GM12878 (cell line): ENCODE data around the gene MPDZ. TPM values are rescaled to one million over a fixed set of nuclear protein-coding genes. Genes with fewer than 3 reads are reported as not detected.

ENCODE experiments used
- ATAC-seq: fragments of 200-7000 bp; cut with Tn5 transposase; 3 replicates; pipeline ENCODE4 v1.9.1; 2020; ENCODE audit warnings: mild to moderate bottlenecking, moderate library complexity
- BruUV-seq: library from RNA; stranded (reverse); fragments of 400-500 nt; replicated peaks from 2 replicates; lab custom pipeline; 2021; lab: Mats Ljungman, UMichigan
- CTCF ChIA-PET: fragments of 300-600 bp; sonication (Branson Sonifier 250); formaldehyde crosslinking; extraction: SDS; loops from one replicate; lab custom pipeline; 2021; ENCODE audit warnings: inconsistent platforms; lab: Yijun Ruan, JAX
- POLR2A ChIA-PET: fragments of 350-600 bp; formaldehyde crosslinking; extraction: SDS; loops from one replicate; lab custom pipeline; 2021; ENCODE audit warnings: inconsistent platforms; lab: Charles Lee
- RAD21 ChIA-PET: fragments of 300-600 bp; sonication (Branson Sonifier 250); formaldehyde crosslinking; loops from one replicate; lab custom pipeline; 2023; ENCODE audit warnings: antibody characterized with exemption; ENCODE audit not compliant: unreplicated experiment; lab: Charles Lee
- SMC1A ChIA-PET: fragments of 300-600 bp; sonication (Branson Sonifier 250); formaldehyde crosslinking; loops from one replicate; lab custom pipeline; 2023; ENCODE audit not compliant: unreplicated experiment, uncharacterized antibody; lab: Charles Lee
- DNase-seq: peaks from one replicate; pipeline ENCODE4 v3.0.0-alpha.2; 2011; ENCODE audit warnings: low read depth, low spot score
- FAIRE-seq: peaks from 3 replicates; lab custom pipeline; 2011; peaks lifted over from hg19 to GRCh38; lab: Jason Lieb, UNC
- H2AFZ ChIP-seq: 2 replicates; pipeline ENCODE4 v1.6.0; 2011; ENCODE audit warnings: low read depth, low read length, control low read depth; ENCODE audit not compliant: control insufficient read depth
- H3K27ac ChIP-seq: 2 replicates; pipeline ENCODE4 v1.5.1; 2011; ENCODE audit warnings: control low read depth; ENCODE audit not compliant: control insufficient read depth, insufficient read depth
- H3K27me3 ChIP-seq, 2 experiments: replicated peaks in 1 of 2; 2 replicates each; pipeline versions ENCODE4 v1.6.0 to v1.6.1; 2011; ENCODE audit warnings: low read length in 1 of 2; ENCODE audit not compliant: control insufficient read depth in 2 of 2, insufficient read depth in 2 of 2
- H3K36me3 ChIP-seq, 2 experiments: 2 replicates each; pipeline ENCODE4 v1.5.1; 2011; ENCODE audit warnings: low read length in 1 of 2; ENCODE audit not compliant: control insufficient read depth in 2 of 2, insufficient read depth in 2 of 2
- H3K4me1 ChIP-seq: 2 replicates; pipeline ENCODE4 v1.6.1; 2011; ENCODE audit warnings: mild to moderate bottlenecking, low read length, moderate library complexity, mixed read lengths; ENCODE audit not compliant: control insufficient read depth, insufficient read depth
- H3K4me2 ChIP-seq: 2 replicates; pipeline ENCODE4 v1.6.0; 2011; ENCODE audit warnings: control low read depth; ENCODE audit not compliant: control insufficient read depth, insufficient read depth
- H3K4me3 ChIP-seq: fragments of 200-600 bp; sonication (generic); 2 replicates; pipeline ENCODE4 v1.5.1; 2016
- H3K79me2 ChIP-seq: 2 replicates; pipeline ENCODE4 v1.6.0; 2011; ENCODE audit warnings: low read length; ENCODE audit not compliant: control insufficient read depth, insufficient read depth
- H3K9ac ChIP-seq: 2 replicates; pipeline ENCODE4 v1.8.0; 2011; ENCODE audit warnings: low read length, control low read depth, mixed read lengths; ENCODE audit not compliant: control insufficient read depth, insufficient read depth
- H3K9me3 ChIP-seq: replicated peaks from 3 replicates; pipeline ENCODE4 v1.5.1; 2011; ENCODE audit warnings: mild to moderate bottlenecking, low read length; ENCODE audit not compliant: control insufficient read depth, insufficient read depth
- H4K20me1 ChIP-seq: 2 replicates; pipeline ENCODE4 v1.6.0; 2011; ENCODE audit not compliant: control insufficient read depth, insufficient read depth
- CBX3 ChIP-seq: fragments of 200-600 bp; sonication (generic); IDR thresholded peaks from 2 replicates; pipeline ENCODE4 v1.6.1; 2016; ENCODE audit warnings: low read depth, borderline replicate concordance
- ESRRA ChIP-seq: IDR thresholded peaks from 2 replicates; pipeline ENCODE4 v1.6.1; 2012; ENCODE audit warnings: mild to moderate bottlenecking, low read length, improper control_type of control experiment
- FOS ChIP-seq: IDR thresholded peaks from 3 replicates; pipeline ENCODE4 v1.6.1; 2011; ENCODE audit warnings: borderline replicate concordance; ENCODE audit not compliant: insufficient read length; ENCODE audit errors: extremely low read depth
- NFIC ChIP-seq: IDR thresholded peaks from 2 replicates; pipeline ENCODE4 v1.6.1; 2012; ENCODE audit warnings: low read depth, mild to moderate bottlenecking, inconsistent platforms, low read length, moderate library complexity
- NFYB ChIP-seq: IDR thresholded peaks from 2 replicates; pipeline ENCODE4 v1.6.1; 2011; ENCODE audit warnings: low read depth, mild to moderate bottlenecking, low read length, improper control_type of control experiment, moderate library complexity; ENCODE audit not compliant: insufficient read depth
- NRF1 ChIP-seq: conservative IDR thresholded peaks from 2 replicates; pipeline ENCODE4 v1.6.1; 2011; ENCODE audit warnings: mild to moderate bottlenecking, low read depth, low read length, improper control_type of control experiment
- PAX5 ChIP-seq: IDR thresholded peaks from 2 replicates; pipeline ENCODE4 v1.6.1; 2011; ENCODE audit warnings: low read depth, low read length, borderline replicate concordance
- RCOR1 ChIP-seq: conservative IDR thresholded peaks from 2 replicates; pipeline ENCODE4 v1.6.1; 2012; ENCODE audit warnings: low read depth, low read length, improper control_type of control experiment
- RELA ChIP-seq: fragments of 450-650 bp; IDR thresholded peaks from 2 replicates; pipeline ENCODE4 v1.8.0; 2014; ENCODE audit warnings: borderline replicate concordance; ENCODE audit not compliant: partially characterized antibody
- RELB ChIP-seq: fragments of 450-650 bp; IDR thresholded peaks from 2 replicates; pipeline ENCODE4 v1.6.1; 2017; ENCODE audit warnings: low read depth, mild to moderate bottlenecking, moderate library complexity
- SMARCA5 ChIP-seq: fragments of 450-650 bp; IDR thresholded peaks from 2 replicates; pipeline ENCODE4 v1.6.1; 2017; ENCODE audit warnings: mild to moderate bottlenecking
- STAT1 ChIP-seq: fragments of 450-650 bp; conservative IDR thresholded peaks from 2 replicates; pipeline ENCODE4 v1.6.1; 2014; ENCODE audit warnings: antibody characterized with exemption, mild to moderate bottlenecking
- TCF7 ChIP-seq: IDR thresholded peaks from 2 replicates; pipeline ENCODE4 v1.6.1; 2014; ENCODE audit warnings: antibody characterized with exemption, borderline replicate concordance
- ZSCAN29 ChIP-seq: fragments of 450-650 bp; IDR thresholded peaks from 2 replicates; pipeline ENCODE4 v1.6.1; 2017; ENCODE audit warnings: mild to moderate bottlenecking, moderate library complexity
- WGBS: methylation state at CpG from one replicate; pipeline ENCODE4 v1.1.6; 2016; ENCODE audit warnings: low lambda C conversion rate; ENCODE audit not compliant: insufficient replicate concordance, insufficient coverage; ENCODE audit errors: missing lambda C conversion rate; 5-methylcytosine and 5-hydroxymethylcytosine counted together
- in situ Hi-C: fragments of 300-500 bp; cut with MboI; formaldehyde crosslinking; loops from 9 replicates; pipeline ENCODE4 v1.14.3; 2018; ENCODE audit warnings: mixed read lengths
- intact Hi-C: fragments of 100-400 bp; cut with micrococcal nuclease; formaldehyde crosslinking; loops from one replicate; pipeline ENCODE4 v1.14.2; 2022; ENCODE audit not compliant: unreplicated experiment
- polyA plus RNA-seq, 11 experiments: library from polyadenylated mRNA; depleted of rRNA in 4 of 11; unstranded in 6 of 11; stranded (reverse) in 5 of 11; fragments of >200 nt; fragmentation: Nextera tagmentation in 4 of 11; fragmentation: Illumina TruSeq in 1 of 11; extraction: Ambion mirVana in 4 of 11; extraction: Trizol in 1 of 11; gene quantifications; 1 replicate in 1 of 11; 2 replicates in 10 of 11; pipeline versions ENCODE4 v1.2.1 to v1.2.3, GENCODE V29; 2011 to 2016; ENCODE audit warnings: inconsistent platforms in 2 of 11, missing spikeins in 2 of 11, low read depth in 1 of 11
- total RNA-seq, 4 experiments: library from RNA; depleted of rRNA in 3 of 4; stranded (reverse); fragments of >200 nt in 3 of 4; fragmentation: Illumina TruSeq in 1 of 4; extraction: Trizol in 1 of 4; gene quantifications; 2 replicates each; pipeline versions ENCODE4 v1.2.1 to v1.2.3, GENCODE V29; 2013 to 2021
- TF ChIP-seq, protein P1 (sequence below): fragments of 450-650 bp; formaldehyde crosslinking; IDR thresholded peaks from 2 replicates; pipeline ENCODE4 v1.5.0; 2022; ENCODE audit warnings: mild to moderate bottlenecking, missing genetic modification characterization
- TF ChIP-seq, protein P2 (sequence below): fragments of 450-650 bp; IDR thresholded peaks from 2 replicates; pipeline ENCODE4 v1.6.1; 2017; ENCODE audit warnings: borderline replicate concordance

MPDZ gene
- total and polyA plus RNA-seq, 10 of the 15 experiments (the other 5 are each of a cell fraction or from before 2014, with no cell fraction given): 0.36 TPM; not detected in 9

- no peak overlapping the region for H2AFZ ChIP-seq
- no peaks in the 10 kb centered on the region for H3K4me1 ChIP-seq
- in situ Hi-C loops: no loop called here
- no peaks in the 10 kb centered on the region for H3K36me3 ChIP-seq
- no peak for FAIRE-seq
- ATAC-seq: no peak
- H3K4me3 ChIP-seq: no peak overlapping the region
- WGBS: 60% methylated on average over 49 of the region's 67 CpGs
- H3K79me2 ChIP-seq: no peaks in the 10 kb centered on the region
- no peaks in the 10 kb centered on the region for H4K20me1 ChIP-seq
- no peak for DNase-seq
- POLR2A ChIA-PET: no interaction called here
- CTCF ChIA-PET: no interaction called here
- no peak overlapping the region for H3K27ac ChIP-seq
- RAD21 ChIA-PET: no interaction called here
- no peaks in the 10 kb centered on the region for H3K27me3 ChIP-seq
- H3K9ac ChIP-seq: no peak overlapping the region
- H3K9me3 ChIP-seq: no peaks in the 10 kb centered on the region
- no peak for TF ChIP-seq STAT1
- TF ChIP-seq, protein P1, sequence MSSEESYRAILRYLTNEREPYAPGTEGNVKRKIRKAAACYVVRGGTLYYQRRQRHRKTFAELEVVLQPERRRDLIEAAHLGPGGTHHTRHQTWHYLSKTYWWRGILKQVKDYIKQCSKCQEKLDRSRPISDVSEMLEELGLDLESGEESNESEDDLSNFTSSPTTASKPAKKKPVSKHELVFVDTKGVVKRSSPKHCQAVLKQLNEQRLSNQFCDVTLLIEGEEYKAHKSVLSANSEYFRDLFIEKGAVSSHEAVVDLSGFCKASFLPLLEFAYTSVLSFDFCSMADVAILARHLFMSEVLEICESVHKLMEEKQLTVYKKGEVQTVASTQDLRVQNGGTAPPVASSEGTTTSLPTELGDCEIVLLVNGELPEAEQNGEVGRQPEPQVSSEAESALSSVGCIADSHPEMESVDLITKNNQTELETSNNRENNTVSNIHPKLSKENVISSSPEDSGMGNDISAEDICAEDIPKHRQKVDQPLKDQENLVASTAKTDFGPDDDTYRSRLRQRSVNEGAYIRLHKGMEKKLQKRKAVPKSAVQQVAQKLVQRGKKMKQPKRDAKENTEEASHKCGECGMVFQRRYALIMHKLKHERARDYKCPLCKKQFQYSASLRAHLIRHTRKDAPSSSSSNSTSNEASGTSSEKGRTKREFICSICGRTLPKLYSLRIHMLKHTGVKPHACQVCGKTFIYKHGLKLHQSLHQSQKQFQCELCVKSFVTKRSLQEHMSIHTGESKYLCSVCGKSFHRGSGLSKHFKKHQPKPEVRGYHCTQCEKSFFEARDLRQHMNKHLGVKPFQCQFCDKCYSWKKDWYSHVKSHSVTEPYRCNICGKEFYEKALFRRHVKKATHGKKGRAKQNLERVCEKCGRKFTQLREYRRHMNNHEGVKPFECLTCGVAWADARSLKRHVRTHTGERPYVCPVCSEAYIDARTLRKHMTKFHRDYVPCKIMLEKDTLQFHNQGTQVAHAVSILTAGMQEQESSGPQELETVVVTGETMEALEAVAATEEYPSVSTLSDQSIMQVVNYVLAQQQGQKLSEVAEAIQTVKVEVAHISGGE: no peak
- TF ChIP-seq PAX5: no peak
- TF ChIP-seq NRF1: no peak
- no peak for TF ChIP-seq RCOR1
- no peak for TF ChIP-seq RELA
- TF ChIP-seq RELB: no peak
- no peak for TF ChIP-seq ESRRA
- TF ChIP-seq NFYB: no peak
- TF ChIP-seq, protein P2, sequence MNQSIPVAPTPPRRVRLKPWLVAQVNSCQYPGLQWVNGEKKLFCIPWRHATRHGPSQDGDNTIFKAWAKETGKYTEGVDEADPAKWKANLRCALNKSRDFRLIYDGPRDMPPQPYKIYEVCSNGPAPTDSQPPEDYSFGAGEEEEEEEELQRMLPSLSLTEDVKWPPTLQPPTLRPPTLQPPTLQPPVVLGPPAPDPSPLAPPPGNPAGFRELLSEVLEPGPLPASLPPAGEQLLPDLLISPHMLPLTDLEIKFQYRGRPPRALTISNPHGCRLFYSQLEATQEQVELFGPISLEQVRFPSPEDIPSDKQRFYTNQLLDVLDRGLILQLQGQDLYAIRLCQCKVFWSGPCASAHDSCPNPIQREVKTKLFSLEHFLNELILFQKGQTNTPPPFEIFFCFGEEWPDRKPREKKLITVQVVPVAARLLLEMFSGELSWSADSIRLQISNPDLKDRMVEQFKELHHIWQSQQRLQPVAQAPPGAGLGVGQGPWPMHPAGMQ: no peak
- TF ChIP-seq CBX3: no peak
- no peak for TF ChIP-seq ZSCAN29
- no peak for TF ChIP-seq SMARCA5
- no peak for TF ChIP-seq FOS
- no peak for TF ChIP-seq NFIC
- no peak for TF ChIP-seq TCF7
- TF ChIP-seq, all 136 proteins: peak for 0
- H3K4me2 ChIP-seq: no peak overlapping the region
- intact Hi-C loops: no loop called here
- BruUV-seq: no TSS peak
- SMC1A ChIA-PET: no interaction called here
Observed at GRCh38 chr9:13278368-13279246, 885 bp downstream of the MPDZ start.
